ENCODE data around the gene RPP14.

RPP14 gene

GRCh38 chr3:58329150-58329921, 23.3 kb downstream of the RPP14 start:
- H3K27ac ChIP-seq: no peak overlapping the region
- TF ChIP-seq CTCF (conservative IDR thresholded peaks at IDR 0.05): no peak

GRCh38 chr3:58329922-58330413, 23.9 kb downstream of the RPP14 start:
- no peak overlapping the region for H3K27ac ChIP-seq
- no peak for TF ChIP-seq CTCF (conservative IDR thresholded peaks at IDR 0.05)

- H3K27ac ChIP-seq: no peak overlapping the region
- no peak for TF ChIP-seq CTCF (conservative IDR thresholded peaks at IDR 0.05)
Observed at GRCh38 chr3:58331593-58332152, 25.6 kb downstream of the RPP14 start.

- peak within 1 kb of the TSS; percentile 84 for H3K27ac ChIP-seq
Observed at GRCh38 chr3:58332575-58333188, 26.6 kb downstream of the RPP14 start, which contains the start of gene PXK. Gene PXK, plus strand, starts transcription at chr3:58332892. Its CDS starts 97 bp downstream, at chr3:58332989.

GRCh38 chr3:58333206-58334012, 27.4 kb downstream of the RPP14 start:
- peak overlapping the region; percentile 84 for H3K27ac ChIP-seq

More at GRCh38 chr3:58332575-58333188, 26.6 kb downstream of the RPP14 start, which contains the start of gene PXK:
- TF ChIP-seq CTCF (conservative IDR thresholded peaks at IDR 0.05): no peak; the same call in 1 of the 2 replicates

GRCh38 chr3:58334013-58334321, 27.9 kb downstream of the RPP14 start:
- peak overlapping the region; percentile 84 for H3K27ac ChIP-seq
- no peak for TF ChIP-seq CTCF (conservative IDR thresholded peaks at IDR 0.05)

More at GRCh38 chr3:58333206-58334012, 27.4 kb downstream of the RPP14 start:
- no peak; the same call in none of the 2 replicates for TF ChIP-seq CTCF (conservative IDR thresholded peaks at IDR 0.05)

Data from VCaP (cell line).